HG03342 (cell line): ENCODE measurements around the gene NFASC.

Source experiments
- ATAC-seq: cut with Tn5 transposase; IDR thresholded peaks from one replicate; pipeline ENCODE4 v1.9.1; 2021; ENCODE audit warnings: mild to moderate bottlenecking, moderate library complexity; ENCODE audit not compliant: unreplicated experiment

The NFASC gene

DNA sequence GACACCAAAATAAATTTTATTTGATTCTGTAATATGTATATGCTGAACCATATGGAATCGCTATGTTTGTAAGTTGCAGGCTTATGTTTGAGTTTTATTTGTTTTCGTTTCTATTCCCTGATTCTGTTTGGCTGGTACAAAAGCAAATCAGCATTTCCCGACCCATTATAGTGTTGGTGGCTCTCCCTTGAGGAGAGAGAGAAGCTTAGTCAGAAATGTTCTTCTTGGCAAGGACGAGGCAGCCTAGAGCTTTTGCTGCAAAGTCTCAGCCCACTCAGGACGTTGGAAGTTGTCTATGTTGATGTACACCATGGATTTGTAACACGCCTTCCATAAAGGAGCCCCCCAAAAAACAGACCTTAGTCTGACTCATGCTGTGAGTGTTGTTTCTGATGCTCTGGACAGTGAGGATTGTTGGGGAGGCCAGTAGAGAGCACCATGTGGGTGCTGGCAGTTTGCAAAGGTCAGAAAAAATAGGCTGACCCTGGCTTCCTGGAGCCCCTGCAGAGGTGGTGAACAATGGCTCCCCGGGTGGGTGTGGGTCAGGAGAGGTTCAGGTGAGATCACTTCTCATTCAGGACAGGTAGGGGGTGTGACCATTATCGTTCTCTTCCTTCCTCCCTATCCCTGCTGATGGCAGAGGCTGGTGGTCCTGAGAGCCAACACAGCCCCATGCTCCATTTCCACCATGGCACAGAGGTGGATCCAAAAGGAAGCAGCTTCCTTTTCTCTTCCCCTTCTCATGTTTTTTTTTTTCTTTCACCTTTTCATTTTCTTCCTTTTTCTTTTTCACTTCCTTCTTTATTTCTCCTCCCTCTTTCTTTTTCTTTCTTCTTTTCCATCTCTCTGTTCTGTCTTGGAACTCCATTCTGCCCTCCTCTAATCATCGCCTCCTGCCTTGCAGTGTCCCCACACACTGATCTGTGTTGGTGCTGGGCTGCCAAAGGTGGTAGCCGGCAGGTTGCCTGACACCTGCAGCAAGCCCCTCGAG is 88.0 kb downstream of the NFASC start:
- no peak for ATAC-seq

DNA sequence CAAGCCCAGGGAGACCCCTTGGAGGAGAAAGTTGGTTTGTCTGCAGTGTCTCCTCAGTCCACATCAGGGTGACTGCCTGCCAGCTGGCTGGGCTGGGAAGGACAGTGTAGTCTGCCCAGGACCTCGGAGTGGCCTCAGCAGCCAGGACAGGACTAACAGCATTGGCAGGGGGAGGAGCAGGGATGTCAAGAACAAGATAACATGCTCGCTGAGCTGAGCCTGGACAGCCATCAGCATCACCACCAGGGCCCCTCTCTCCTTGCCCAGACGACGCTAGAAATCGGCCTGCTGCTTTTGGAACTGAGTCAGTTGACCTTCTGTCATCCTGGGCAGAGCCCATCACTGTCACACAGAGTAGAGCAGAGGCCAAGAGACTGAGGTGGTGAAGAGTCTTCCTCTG is 88.7 kb downstream of the NFASC start:
- ATAC-seq: no peak

DNA sequence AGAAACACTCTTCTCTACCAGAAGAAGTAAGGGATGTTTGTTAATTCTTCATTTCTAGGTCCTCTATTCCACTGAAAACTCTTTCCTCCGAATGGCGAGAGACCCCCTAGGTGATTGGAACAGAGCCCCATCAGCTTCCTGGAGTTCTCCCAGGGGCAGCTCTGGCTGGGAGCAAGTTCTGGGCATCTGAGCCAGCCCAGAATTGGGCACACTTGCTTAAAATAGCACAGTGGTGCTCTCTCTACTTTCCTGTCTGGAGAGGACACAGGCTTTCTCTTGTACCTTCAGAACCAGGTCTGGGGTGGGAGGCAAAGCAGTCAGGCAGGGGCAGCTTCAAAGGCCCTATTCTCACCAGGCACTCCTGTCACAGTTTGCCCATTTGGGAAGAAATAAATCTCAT is 89.2 kb downstream of the NFASC start:
- no peak for ATAC-seq

DNA sequence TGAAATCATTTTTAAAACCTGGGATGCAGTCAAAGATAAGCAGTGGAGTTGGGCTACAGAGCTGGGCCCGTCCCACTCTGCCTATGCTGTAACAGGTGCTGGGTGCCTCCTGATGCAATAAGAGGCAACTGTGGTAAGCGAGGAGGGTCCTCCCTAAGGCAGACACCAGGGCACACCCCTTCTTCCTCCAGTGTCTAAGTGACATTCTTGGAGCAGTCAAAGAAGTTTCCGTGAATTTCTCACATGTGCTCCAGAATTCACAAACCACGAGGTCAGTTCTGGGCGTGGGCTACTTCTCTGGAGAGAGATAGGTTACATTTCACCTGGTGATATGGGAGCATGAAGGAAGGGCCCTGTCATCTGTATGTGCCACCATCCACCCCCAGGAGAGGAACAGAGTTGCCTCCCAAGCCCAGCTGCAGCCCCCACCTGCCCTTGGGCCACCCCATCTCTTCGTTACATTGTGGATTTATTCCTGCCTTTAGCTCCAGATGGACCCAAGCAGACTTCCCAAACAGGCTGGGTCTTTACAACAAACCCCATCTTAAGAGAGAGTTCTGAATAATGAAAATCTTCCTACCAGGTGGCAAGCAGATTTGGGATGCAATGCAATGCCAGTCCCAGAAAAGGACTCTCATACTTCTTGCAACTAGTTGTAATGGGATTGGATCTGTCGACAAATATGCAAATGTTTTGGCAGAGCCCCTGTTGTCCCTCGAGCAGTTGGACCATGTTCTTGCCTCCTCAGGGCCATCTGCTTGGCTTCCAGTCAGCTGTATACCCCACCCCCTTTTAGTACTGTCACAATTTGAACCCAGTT is 89.9 kb downstream of the NFASC start:
- ATAC-seq: no peak

DNA sequence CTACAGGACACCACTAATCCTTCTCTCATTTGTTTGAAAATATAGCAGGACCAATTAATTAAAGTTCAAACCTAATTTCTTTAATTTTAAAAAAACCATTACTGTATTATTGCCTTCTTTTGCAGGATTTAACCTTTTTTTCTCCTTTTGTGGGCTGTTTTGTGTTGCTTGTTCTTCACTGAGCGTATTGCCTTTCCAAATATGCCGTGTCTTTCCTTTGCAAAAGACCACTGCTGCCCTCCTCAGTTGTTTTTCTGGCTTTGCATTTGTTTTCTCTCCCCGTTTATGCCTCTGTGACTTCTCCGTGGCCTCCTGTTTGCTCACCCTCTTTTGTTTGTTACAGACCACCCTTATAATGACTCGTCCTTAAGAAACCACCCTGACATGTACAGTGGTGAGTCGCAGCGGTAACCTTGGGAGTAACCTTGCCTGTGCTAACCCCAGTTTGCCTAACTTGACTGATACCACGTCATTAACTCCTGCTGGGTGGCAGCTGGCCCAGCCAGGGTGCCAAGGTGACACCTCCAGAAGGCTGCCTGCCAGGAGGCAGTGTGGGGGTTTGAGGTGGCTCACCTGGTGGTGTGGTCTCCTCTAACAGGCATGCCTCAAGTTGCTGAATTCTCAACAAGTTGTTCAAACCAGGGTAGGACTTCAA is 91.2 kb downstream of the NFASC start:
- no peak for ATAC-seq

DNA sequence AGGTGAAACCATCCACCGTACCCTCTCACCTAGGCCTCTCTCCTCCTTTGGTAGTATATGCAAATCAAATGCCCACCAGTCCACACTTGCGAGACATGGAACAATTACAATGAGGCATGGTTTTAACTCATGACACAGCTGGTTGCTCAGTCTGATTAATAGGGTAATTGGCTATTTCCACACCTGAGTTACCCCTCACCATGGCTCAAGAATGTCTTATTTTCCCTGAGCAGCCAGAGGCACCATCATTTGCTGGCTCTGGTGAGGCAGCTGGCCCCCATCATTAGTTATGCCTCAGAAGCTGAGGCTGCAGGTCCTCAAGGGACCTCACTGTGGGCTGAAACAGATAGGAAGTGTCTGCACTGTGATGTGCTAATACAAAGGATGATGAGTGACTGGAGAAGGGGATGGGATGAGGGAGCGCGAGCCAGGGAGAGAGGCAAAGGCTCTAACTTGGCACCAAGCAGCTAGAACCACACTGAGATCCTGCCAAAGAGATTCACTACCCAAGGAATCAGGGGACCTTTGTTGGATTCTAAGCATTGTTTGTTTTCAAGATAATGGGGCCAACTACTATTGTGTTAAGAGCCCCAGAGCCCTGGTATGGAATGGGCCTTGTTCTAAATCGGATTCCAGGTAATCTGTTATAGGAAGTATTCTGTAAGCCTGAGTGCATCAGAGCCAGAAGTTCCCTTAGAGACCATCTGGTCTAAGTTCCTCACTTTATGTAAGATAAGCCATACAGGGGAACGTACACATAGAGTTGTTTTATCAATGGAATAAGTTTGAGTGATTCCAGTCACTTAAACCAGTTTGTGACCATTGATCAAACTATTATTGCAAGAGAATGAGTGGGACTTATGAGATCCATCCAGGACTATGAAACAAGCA is 92.3 kb downstream of the NFASC start:
- no peak for ATAC-seq

DNA sequence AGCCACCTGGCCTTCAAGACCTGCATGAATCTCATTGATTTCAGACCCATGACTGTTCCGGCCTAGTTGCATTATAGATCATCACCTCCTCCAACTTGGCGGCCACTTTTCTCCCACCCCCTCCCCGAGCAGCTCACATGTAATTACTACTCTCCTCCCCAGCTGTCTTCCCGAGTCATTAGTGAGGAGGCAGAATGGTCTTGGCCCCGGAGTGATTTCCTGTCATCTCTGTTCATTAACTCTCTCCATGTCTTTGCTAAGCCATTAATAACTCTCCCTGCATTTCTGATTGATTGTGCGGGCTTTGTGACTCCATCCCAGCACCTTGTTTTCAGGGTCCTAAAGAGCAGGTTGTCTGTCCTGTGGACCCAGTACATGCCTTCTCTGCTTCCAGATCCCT is 96.8 kb downstream of the NFASC start:
- ATAC-seq: no peak

DNA sequence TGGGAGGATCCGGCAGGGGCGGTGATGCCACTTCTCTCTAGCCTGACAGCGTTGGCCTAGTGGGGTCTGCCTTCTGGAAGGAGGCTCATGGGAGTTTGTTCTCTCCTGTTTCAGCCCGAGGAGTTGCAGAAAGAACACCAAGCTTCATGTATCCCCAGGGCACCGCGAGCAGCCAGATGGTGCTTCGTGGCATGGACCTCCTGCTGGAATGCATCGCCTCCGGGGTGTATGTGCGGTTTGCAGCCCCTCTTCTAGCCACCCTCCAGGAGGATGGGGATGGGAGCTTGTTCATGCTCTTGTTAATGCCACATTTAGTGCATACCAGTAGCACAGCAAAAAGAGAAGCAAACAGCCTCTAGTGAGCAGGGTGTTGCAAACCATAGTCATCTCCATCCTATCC is 97.5 kb downstream of the NFASC start:
- no peak for ATAC-seq

DNA sequence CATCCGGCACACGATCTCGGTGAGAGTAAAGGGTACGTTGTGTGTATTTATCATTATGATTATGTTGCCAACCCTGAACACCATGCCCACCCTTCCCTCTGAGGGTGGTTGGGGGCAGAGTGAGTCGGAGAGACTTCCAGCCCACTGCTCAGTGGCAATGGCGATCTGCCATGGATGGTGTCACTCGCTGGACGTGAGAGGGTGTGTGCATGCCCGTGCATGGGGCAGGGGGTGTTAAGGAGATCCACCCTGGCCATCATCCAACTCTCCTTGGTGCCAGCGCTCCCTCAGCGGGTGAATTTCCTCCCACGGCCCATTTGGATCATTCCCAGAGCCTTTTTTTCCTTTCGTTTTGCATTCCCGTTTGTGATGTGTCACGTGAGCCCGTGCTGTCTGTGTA is 98.3 kb downstream of the NFASC start:
- ATAC-seq: no peak

DNA sequence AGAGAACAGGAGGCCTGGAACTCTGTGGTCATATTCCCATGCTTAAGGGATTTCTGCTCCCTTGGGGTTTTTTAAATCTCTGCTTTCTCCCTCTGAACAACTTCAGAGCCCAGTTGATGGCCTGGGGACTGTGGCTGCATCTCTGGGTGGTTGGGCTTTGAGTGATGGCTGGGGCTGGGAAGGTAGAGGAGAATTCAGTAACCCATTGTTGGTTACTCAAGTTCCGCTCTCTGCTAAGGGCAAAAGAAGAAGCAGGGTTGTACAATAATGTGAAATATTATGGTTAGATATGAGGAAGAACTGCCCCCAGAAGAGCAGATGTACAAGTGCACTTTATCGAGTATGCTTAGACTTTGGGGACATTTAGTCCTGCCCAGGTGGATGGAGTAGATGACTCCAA is 100.3 kb downstream of the NFASC start:
- no peak for ATAC-seq

DNA sequence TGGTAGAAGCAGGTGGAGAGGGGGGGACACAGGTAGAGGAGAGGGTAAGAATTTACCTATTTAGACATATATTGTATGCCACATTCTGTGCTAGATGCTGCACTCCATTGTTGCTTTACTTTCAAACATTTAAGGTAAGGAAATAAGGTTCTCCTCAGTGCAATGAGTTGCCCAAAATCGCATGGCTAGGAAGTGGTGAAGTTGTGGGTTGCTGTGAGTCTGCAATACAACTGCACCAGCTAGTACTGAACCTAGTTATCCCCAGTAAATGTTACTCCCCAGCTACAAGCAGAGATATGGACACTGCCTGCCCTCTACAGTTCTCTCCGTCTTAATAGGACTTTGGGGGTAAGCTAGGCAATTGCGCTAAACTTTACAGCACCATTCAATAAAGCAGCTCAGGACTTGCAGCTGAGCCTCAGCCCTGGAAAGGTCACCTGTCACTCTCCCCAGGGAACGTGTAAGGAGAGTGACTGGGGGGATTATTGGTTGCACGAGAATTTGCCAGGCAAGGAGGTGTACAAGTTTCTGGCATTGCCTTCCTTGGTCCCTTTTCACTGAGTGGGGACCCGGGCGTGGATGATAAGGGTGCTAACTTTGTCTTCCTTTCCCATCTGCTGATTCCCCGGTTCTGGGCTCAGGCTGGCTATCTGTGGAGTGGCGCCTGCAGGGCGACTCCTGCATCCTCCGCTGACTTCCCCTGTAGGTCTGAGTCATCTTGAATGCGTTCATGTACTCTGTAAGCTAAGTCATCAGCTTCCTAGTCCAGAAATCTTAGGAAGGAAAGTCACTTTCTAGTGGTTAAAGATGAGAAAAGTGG is 101.1 kb downstream of the NFASC start:
- ATAC-seq: no peak

DNA sequence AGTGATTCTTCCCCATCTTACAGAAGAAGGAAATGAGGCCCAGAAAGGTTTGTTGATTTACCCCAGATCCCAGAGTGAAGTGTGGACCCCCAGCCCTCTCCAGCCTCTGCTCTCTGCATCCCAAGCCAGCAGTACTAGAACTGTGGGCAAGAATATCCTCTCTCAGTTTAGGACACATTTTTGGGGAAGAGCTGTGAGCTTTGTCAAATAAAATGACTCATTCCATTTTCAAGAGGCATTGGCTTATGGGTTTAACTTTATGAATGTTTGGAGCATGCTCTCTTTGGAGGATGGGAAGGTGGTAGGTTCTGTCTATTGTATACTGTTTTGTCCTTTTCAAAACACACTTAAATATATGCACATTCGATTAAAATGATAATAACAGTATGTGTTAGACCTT is 101.8 kb downstream of the NFASC start:
- no peak for ATAC-seq

DNA sequence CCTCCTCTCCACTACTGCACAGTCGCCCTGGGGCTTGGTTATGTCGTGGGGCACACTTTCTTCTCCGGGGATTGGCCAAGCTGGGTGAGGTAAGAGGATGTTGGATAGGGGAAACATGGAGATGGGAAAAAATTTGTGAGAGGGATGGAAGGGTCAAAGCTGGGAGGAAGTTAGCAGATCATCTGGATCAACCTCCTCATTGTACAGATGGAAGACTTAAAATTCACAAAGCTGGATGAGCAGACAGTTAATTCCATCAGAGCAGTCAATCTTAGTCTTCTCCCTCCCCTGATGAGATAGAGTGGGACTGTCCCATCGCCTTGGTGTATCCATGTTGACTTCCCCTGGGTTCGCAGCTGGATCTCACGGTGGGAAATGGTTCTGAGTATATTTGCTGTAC is 102.8 kb downstream of the NFASC start:
- no peak for ATAC-seq

DNA sequence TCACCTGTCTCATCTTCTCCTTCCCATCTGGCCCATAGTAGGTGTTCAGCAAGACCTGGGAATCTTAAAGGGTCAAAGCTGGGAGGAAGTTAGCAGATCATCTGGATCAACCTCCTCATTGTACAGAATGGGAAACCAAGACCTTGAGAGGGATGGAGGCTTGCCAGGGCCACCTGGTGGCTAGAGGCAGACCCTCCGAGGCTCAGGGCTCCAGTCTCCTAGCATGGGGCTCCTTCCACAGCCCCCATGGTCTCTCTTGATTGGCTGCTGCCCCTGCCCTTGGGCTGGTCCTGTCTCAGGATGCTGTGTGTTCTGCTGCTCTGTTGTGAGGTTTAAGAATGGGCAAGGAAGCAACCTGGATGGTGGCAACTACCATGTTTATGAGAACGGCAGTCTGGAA is 103.7 kb downstream of the NFASC start:
- ATAC-seq: no peak

DNA sequence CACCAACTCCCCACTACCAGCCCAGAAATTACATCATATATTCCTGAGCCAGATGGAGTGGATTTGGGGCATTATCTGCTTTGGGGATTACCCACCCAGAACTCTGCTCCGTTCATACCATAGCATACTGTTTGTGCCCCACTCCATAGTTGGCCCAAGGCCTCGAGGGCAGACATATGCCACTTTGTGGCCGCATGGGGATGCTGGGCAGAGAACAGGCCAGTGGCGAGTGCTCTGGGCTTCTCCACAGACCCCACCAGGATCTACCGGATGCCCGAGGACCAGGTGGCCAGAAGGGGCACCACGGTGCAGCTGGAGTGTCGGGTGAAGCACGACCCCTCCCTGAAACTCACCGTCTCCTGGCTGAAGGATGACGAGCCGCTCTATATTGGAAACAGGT is 104.4 kb downstream of the NFASC start:
- no peak for ATAC-seq

DNA sequence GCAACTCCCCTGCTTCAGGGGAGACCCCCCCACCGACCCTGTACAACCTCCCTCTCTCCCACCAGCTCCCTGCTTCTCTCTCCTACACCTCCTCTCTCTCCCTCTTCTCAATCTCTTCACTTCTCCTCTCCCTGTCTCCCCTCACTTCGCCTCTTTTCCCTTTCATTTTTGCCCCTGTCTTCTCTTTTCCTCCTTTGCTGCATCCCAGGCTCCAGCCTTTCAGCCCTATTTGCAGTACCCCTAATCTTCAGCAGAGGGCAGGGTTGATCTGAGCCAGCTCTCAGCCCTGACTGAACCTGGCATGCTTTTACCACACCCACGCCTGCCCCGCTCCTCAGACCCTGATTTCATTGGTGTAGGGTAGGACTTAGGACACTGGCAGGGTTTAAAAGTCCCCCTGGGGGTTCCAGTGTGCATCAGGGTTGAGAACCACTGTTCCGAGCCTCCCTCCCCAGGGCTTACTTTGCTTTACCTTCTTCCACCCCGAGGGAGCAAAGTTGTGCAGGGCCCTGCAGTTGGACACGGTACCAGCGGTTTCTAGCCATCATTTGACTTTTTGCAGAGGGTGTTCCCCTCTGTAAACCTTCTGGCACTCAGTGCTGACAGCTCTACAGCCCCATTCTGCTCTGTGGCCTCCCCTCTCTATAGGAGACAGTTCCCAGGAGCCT is 105.0 kb downstream of the NFASC start:
- no peak for ATAC-seq

DNA sequence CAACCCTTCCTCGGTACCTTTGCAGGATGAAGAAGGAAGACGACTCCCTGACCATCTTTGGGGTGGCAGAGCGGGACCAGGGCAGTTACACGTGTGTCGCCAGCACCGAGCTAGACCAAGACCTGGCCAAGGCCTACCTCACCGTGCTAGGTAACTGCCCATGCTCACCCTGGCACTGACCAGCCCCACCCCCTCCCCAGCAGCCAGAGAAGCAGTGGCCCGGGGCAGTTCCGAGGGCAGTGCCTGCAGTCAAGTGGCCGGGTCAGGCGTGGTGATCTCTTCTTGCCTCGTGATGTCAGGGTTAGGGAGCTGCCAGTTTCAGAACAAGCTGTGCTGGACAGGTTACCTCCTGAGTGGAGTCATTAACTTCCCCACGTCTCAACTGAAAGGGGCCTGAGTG is 106.0 kb downstream of the NFASC start:
- ATAC-seq: no peak

DNA sequence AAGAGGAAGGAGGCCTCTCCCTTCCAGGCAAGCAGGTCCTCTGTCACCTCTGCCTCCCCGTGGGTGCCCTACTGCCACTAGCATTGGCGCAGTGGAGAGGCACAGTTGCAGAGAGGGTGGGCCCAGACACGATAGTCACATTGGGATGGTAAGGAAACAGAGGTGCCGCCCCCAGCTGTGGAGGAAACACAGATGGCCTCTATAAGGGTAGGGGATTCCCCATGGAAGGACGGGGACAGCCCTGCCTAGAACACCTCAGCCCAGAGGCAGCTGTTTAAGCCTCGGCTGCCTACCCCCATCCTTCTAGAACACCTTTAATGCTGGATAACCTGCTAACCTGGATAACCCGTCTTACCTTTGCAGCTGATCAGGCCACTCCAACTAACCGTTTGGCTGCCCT is 106.7 kb downstream of the NFASC start:
- ATAC-seq: no peak

DNA sequence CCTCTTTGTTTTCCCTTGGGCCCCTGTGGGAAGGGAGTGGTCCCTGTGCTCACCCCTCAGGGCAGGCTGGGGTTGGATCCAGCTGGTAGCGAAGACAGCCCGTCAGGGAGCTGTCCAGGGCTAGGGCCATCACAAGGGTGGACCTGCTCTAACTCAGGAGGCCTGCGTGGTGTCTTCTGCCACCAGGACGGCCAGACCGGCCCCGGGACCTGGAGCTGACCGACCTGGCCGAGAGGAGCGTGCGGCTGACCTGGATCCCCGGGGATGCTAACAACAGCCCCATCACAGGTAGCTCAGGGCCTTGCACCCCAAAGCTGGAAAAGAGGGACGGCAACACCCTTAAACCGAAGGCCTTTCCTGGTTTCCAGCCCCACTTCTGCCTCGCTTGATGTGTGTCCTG is 108.1 kb downstream of the NFASC start:
- no peak for ATAC-seq
